Ascending aorta (tissue), 2 donors: ENCODE results near the gene NEK6. TPM values are rescaled to one million over a fixed set of nuclear protein-coding genes. Genes with fewer than 3 reads are reported as not detected.

Experiments
- DNase-seq, 2 donors: peaks; one replicate each; pipeline ENCODE4 v3.0.0-alpha.2; 2019; ENCODE audit warnings: low spot score in 2 of 2
- H3K27ac ChIP-seq, 2 donors: fragments of 200-600 bp; sonication (generic); one replicate each; pipeline ENCODE4 v1.5.1; 2016 to 2017; ENCODE audit warnings: mild to moderate bottlenecking in 1 of 2
- H3K27me3 ChIP-seq: fragments of 200-600 bp; sonication (generic); one replicate; pipeline ENCODE4 v1.5.1; 2017
- H3K36me3 ChIP-seq, 2 donors: fragments of 200-600 bp; sonication (generic); one replicate each; pipeline ENCODE4 v1.5.1; 2016
- H3K4me1 ChIP-seq, 2 donors: fragments of 200-600 bp; sonication (generic); one replicate each; pipeline ENCODE4 v1.5.1; 2016 to 2017; ENCODE audit warnings: mild to moderate bottlenecking in 1 of 2
- H3K4me3 ChIP-seq, 2 donors: fragments of 200-600 bp; sonication (generic); one replicate each; pipeline ENCODE4 v1.5.1; 2016 to 2017; ENCODE audit warnings: mild to moderate bottlenecking in 1 of 2
- H3K9me3 ChIP-seq, 2 donors: fragments of 200-600 bp; sonication (generic); one replicate each; pipeline ENCODE4 v1.5.1; 2016
- intact Hi-C: fragments of 100-400 bp; cut with DNase I; formaldehyde crosslinking; loops from one replicate; pipeline ENCODE4 v1.15.1; 2023
- total RNA-seq: library from RNA; depleted of rRNA; stranded (reverse); fragments of >200 nt; gene quantifications from one replicate; pipeline ENCODE4 v1.1.0, GENCODE V29; 2016
- TF ChIP-seq, protein P1 (sequence below), 3 experiments: fragments of 200-600 bp in 2 of 3; fragments of 450-650 bp in 1 of 3; sonication (generic) in 2 of 3; IDR thresholded peaks; one replicate each; pipeline ENCODE4 v1.5.1; 2016 to 2019; ENCODE audit warnings: antibody characterized with exemption in 3 of 3, mild to moderate bottlenecking in 1 of 3, moderate library complexity in 1 of 3

The NEK6 gene
- 6.7 TPM for total RNA-seq

DNA sequence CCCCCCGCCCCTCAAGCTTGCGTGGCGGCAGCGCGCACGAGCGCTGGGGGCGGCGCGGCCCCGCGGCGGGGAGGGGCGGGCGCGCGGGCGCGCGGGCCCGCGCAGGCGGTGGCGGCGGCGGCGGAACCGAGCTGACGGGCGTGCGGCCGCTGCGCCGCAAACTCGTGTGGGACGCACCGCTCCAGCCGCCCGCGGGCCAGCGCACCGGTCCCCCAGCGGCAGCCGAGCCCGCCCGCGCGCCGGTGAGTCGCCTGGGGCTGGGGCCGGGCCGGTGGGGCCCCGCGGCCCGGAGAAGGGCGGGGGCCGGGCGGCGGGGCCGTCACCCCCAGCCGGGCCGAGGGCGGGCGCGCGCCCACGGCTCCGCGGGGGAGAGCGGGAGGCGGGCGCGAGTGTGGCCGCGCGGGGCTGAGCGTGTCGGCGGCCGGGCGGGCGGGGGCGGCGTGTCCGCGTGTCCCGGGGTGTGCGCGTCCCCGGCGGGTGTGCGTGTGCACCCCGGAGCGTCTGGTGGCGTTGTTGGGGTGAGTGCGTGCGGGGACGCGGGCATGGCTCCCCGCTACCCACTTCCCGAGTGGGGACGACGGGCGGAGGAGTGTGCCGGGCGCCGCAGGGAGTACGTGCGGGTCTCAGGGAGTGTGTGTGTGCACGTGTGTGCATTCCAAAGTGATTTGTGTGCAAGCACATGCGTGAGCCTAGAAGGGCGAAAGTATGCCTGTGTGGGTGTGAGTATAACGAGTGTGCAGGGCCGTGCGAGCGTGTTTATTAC, at the start of gene NEK6:
Gene NEK6, plus strand, starts transcription at position 106 of the 763 bp plus-strand sequence. CDS start 44,016 bp downstream, outside the sequence.
- DNase-seq, result peak in 1 of 2 donors; percentile 70

DNA sequence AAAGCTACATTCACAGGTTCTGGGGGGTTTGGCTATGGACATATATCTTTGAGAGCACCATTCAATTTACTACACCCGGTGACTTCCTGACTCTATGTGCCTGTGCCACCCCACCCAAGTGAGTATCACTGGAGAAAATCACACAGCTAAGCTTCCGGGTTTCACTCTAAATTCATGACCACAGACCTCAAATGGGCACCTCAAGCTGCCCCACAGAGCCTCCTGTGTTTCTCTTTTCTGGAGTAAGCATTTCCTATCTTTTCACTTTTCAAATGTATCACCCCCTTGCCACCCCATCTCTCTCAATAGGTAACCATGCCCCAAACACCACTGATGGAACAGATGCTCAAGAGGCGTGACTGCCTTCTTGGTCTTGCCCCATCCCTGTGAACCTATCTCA, 49.2 kb upstream of the NEK6 start:
- Histone ChIP-seq H3K36me3 (no peaks in the 10 kb centered on the region), H3K4me3 (no peak overlapping the region), H3K9me3 (no peaks in the 10 kb centered on the region), H3K27ac (no peak overlapping the region), H3K4me1 (no peaks in the 10 kb centered on the region), H3K27me3 (no peaks in the 10 kb centered on the region)
- DNase-seq, result no peak
- TF ChIP-seq, protein P1, sequence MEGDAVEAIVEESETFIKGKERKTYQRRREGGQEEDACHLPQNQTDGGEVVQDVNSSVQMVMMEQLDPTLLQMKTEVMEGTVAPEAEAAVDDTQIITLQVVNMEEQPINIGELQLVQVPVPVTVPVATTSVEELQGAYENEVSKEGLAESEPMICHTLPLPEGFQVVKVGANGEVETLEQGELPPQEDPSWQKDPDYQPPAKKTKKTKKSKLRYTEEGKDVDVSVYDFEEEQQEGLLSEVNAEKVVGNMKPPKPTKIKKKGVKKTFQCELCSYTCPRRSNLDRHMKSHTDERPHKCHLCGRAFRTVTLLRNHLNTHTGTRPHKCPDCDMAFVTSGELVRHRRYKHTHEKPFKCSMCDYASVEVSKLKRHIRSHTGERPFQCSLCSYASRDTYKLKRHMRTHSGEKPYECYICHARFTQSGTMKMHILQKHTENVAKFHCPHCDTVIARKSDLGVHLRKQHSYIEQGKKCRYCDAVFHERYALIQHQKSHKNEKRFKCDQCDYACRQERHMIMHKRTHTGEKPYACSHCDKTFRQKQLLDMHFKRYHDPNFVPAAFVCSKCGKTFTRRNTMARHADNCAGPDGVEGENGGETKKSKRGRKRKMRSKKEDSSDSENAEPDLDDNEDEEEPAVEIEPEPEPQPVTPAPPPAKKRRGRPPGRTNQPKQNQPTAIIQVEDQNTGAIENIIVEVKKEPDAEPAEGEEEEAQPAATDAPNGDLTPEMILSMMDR (IDR thresholded peaks at IDR 0.05), result no peak
- intact Hi-C loops, result no loop called here

More for the DNA sequence above, at the start of gene NEK6:
- H3K4me1 ChIP-seq, result peaks cover 24 to 39% of the 10 kb centered on the region in 2 donors
- intact Hi-C loops, result loop anchor here (1.0 to 2.0 kb wide), 3 partner anchors 27 to 63 kb away; no protein-coding TSS in a partner anchor
- TF ChIP-seq, protein P1 (IDR thresholded peaks at IDR 0.05), result no peak
- H3K27me3 ChIP-seq, result no peaks in the 10 kb centered on the region
- peak within 1 kb of the TSS; percentile 90 to 96 for H3K27ac ChIP-seq
- H3K9me3 ChIP-seq, result no peaks in the 10 kb centered on the region
- H3K36me3 ChIP-seq, result no peaks in the 10 kb centered on the region
- peak within 1 kb of the TSS; percentile 77 to 87 for H3K4me3 ChIP-seq

DNA sequence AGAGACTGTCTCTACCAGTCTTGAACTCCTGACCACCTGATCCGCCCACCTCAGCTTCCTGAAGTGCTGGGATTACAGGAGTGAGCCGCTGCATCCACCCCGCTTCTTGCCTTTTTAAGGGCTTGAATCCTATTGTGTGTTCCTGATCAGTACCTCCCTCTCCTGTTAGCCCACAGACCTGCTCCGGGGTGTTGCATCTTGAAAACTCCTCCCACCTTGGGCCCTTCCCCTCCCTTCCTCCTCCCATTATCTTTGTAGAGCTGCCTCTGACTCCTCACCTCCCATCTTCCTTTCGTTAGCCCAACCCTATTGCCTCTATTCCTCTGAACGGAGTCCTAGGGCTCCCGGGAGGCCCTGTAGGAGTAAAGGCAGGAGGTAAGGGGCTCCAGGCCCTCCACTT, 48.5 kb upstream of the NEK6 start:
- no peak for DNase-seq
- Histone ChIP-seq H3K27ac (no peak overlapping the region), H3K27me3 (no peaks in the 10 kb centered on the region), H3K9me3 (no peaks in the 10 kb centered on the region), H3K4me1 (no peaks in the 10 kb centered on the region), H3K4me3 (no peak overlapping the region), H3K36me3 (no peaks in the 10 kb centered on the region)
- intact Hi-C loops, result no loop called here
- TF ChIP-seq, protein P1 (IDR thresholded peaks at IDR 0.05), result no peak

DNA sequence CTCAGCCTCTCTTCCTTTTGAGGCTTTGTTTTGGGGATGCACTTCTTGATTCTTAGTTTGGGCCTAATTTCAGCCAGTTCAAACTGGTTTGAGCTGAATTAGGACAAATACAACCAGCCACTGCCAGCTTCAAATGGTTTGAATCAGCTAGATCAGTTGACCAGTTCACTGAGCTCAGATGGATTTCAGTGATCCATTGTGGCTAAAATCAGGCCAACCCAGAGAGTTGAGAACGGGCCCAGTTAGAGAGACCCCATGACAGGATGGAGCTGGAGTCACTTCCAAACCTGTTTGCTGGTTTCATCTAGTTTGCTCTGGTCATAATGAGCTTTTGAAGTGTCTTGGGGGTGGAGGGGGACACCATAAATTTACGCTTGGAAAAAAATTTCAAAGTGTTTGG, 48.0 kb upstream of the NEK6 start:
- H3K27me3 ChIP-seq, result no peaks in the 10 kb centered on the region
- no peaks in the 10 kb centered on the region for H3K36me3 ChIP-seq
- no peaks in the 10 kb centered on the region for H3K4me1 ChIP-seq
- no peak overlapping the region for H3K4me3 ChIP-seq
- no peak overlapping the region for H3K27ac ChIP-seq
- TF ChIP-seq, protein P1 (IDR thresholded peaks at IDR 0.05), result no peak
- intact Hi-C loops, result no loop called here
- H3K9me3 ChIP-seq, result no peaks in the 10 kb centered on the region
- no peak for DNase-seq

DNA sequence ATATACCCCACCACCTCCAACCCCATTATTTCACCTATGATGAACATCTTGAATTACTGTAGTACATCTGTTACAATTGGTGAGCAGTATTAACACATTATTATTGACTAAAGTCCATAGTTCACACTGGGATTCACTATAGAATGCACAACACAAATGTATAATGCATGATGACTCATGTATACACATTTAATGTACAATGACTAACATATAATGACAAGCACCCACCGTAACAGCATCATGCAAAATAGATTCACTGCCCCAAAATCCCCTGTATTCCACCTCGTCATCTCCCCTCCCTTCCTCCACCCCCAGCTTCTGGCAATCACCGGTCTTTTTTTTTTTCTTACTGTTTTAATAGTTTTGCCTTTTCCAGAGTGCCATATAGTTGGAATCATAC, 47.1 kb upstream of the NEK6 start:
- no peaks in the 10 kb centered on the region for H3K27me3 ChIP-seq
- no peaks in the 10 kb centered on the region for H3K9me3 ChIP-seq
- H3K4me1 ChIP-seq, result no peaks in the 10 kb centered on the region
- DNase-seq, result no peak
- intact Hi-C loops, result no loop called here
- TF ChIP-seq, protein P1 (IDR thresholded peaks at IDR 0.05), result no peak
- H3K27ac ChIP-seq, result no peak overlapping the region
- no peaks in the 10 kb centered on the region for H3K36me3 ChIP-seq
- H3K4me3 ChIP-seq, result no peak overlapping the region
